Measurements from ENCODE around the gene MMD. TPM values are rescaled to one million over a fixed set of nuclear protein-coding genes. Genes with fewer than 3 reads are reported as not detected.

The MMD gene
- total and polyA plus RNA-seq, 2 of the 13 experiments (the other 11 are each of a cell fraction or from before 2014, with no cell fraction given), result 121 to 225 TPM

- no peak for TF ChIP-seq ZNF607 (CRISPR knock-in tag; IDR thresholded peaks at IDR 0.05; ENCODE audit: borderline replicate concordance)
- TF ChIP-seq, protein P1, sequence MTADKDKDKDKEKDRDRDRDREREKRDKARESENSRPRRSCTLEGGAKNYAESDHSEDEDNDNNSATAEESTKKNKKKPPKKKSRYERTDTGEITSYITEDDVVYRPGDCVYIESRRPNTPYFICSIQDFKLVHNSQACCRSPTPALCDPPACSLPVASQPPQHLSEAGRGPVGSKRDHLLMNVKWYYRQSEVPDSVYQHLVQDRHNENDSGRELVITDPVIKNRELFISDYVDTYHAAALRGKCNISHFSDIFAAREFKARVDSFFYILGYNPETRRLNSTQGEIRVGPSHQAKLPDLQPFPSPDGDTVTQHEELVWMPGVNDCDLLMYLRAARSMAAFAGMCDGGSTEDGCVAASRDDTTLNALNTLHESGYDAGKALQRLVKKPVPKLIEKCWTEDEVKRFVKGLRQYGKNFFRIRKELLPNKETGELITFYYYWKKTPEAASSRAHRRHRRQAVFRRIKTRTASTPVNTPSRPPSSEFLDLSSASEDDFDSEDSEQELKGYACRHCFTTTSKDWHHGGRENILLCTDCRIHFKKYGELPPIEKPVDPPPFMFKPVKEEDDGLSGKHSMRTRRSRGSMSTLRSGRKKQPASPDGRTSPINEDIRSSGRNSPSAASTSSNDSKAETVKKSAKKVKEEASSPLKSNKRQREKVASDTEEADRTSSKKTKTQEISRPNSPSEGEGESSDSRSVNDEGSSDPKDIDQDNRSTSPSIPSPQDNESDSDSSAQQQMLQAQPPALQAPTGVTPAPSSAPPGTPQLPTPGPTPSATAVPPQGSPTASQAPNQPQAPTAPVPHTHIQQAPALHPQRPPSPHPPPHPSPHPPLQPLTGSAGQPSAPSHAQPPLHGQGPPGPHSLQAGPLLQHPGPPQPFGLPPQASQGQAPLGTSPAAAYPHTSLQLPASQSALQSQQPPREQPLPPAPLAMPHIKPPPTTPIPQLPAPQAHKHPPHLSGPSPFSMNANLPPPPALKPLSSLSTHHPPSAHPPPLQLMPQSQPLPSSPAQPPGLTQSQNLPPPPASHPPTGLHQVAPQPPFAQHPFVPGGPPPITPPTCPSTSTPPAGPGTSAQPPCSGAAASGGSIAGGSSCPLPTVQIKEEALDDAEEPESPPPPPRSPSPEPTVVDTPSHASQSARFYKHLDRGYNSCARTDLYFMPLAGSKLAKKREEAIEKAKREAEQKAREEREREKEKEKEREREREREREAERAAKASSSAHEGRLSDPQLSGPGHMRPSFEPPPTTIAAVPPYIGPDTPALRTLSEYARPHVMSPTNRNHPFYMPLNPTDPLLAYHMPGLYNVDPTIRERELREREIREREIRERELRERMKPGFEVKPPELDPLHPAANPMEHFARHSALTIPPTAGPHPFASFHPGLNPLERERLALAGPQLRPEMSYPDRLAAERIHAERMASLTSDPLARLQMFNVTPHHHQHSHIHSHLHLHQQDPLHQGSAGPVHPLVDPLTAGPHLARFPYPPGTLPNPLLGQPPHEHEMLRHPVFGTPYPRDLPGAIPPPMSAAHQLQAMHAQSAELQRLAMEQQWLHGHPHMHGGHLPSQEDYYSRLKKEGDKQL (CRISPR knock-in tag; IDR thresholded peaks at IDR 0.05; ENCODE audit: low read depth), result 0 out of 2 replicates have a peak, but pooled peaks have one; percentile 20
- TF ChIP-seq SP4 (CRISPR knock-in tag; IDR thresholded peaks at IDR 0.05), result no peak
- no peak for TF ChIP-seq ZNF280D (CRISPR knock-in tag; IDR thresholded peaks at IDR 0.05)
- no peak for TF ChIP-seq MYC (CRISPR knock-in tag; IDR thresholded peaks at IDR 0.05; ENCODE audit: borderline replicate concordance)
- no peak for TF ChIP-seq ZBTB8A (CRISPR knock-in tag; IDR thresholded peaks at IDR 0.05; ENCODE audit: borderline replicate concordance, low read depth)
- 0 out of 2 replicates have a peak, but pooled peaks have one; percentile 40 for TF ChIP-seq ZSCAN21 (CRISPR knock-in tag; IDR thresholded peaks at IDR 0.05; ENCODE audit: borderline replicate concordance)
- TF ChIP-seq ZNF121 (CRISPR knock-in tag; IDR thresholded peaks at IDR 0.05), result no peak
- TF ChIP-seq IKZF1 (IDR thresholded peaks at IDR 0.05), result no peak
- TF ChIP-seq POLR2G (IDR thresholded peaks at IDR 0.05; ENCODE audit: low read depth, low read length), result peak; percentile 83
- no peak; the same call in 1 of the 2 replicates for TF ChIP-seq ZNF878 (CRISPR knock-in tag; IDR thresholded peaks at IDR 0.05)
- TF ChIP-seq MYNN (CRISPR knock-in tag; IDR thresholded peaks at IDR 0.05; ENCODE audit: low read depth), result no peak
- TF ChIP-seq NFAT5 (CRISPR knock-in tag; IDR thresholded peaks at IDR 0.05), result no peak
Measured at GRCh38 chr17:55433629-55434422, 12.2 kb upstream of the MMD start (continued).
